ENCODE data around the gene MPP3.
"Not testable (repeated sequence)": the region's sequence is repeated elsewhere in the genome, so short reads cannot be mapped to it uniquely, and the experiment has no call there.

Gene MPP3

DNA sequence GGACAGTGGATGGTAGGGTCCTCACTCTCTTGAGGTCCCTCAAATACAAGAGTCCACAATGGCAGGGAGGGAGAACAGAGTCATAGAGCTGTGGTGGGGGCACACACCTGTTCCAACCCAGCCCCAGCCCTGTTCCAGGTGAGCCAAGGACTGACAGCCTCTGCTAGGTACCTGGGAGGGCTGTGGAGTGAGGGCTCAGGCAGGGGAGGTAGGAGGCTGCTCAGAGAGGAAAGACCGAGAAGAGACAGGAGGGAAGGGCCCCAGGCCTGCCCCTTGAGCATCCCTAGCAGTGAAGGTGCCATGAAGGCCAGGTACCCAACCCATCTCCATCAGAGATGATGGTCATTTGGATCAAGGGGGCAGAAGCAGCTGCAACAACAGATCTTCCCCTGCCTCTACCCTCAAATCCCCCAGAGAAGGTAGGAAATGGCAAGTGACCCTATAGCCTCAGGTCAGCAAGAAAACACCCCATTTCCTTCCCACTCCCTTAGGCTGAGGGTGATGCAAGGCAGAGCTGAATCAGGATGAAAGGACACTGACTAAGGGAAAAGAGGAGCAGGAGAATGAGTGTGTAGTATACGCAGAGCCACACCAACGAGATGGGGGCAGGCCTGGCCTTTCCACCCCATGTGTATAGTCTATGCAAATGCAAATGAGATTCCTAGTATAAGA, 42.7 kb upstream of the MPP3 start:
- H3K27ac ChIP-seq (ENCODE audit: low read depth, low read length): no peak overlapping the region
- H3K4me3 ChIP-seq (ENCODE audit: low read length): no peak overlapping the region
- no peak overlapping the region for H3K9ac ChIP-seq (ENCODE audit: low read depth, low read length)
- WGBS: 89% methylated on average over 3 of the region's 3 CpGs
- peaks cover 8% of the 10 kb centered on the region; the same call in 1 of the 2 replicates for H3K4me1 ChIP-seq (ENCODE audit: insufficient read depth, low read length)
- no peaks in the 10 kb centered on the region for H3K36me3 ChIP-seq (ENCODE audit: insufficient read depth, low read length)
- no peaks in the 10 kb centered on the region for H3K9me3 ChIP-seq (ENCODE audit: insufficient read depth, low read depth, low read length)
- no peaks in the 10 kb centered on the region for H3K27me3 ChIP-seq (ENCODE audit: insufficient read depth, low read length)

DNA sequence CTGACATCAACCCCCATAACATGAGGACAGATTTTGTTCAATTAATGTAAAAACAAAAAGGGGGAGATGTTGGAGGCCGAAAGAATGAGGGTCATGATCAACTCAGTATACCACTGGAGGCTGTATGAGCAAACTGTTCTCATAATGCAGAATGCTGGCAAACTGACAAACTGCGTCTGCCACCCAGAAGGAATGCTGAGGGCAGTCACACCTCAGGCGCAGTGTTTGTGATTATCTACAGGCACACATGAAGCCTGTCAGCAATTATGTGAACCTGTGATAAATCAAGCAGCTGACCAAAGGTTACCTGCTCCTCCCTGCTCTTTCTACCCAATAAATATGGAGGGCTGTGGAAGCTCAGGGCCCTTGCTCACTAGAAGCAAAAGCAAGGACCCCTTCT, 41.3 kb upstream of the MPP3 start:
- H3K4me1 ChIP-seq (ENCODE audit: insufficient read depth, low read length): peaks cover 7% of the 10 kb centered on the region; the same call in 1 of the 2 replicates
- no peaks in the 10 kb centered on the region for H3K36me3 ChIP-seq (ENCODE audit: insufficient read depth, low read length)
- 90% methylated on average over 3 of the region's 3 CpGs for WGBS
- H3K9ac ChIP-seq (ENCODE audit: low read depth, low read length): no peak overlapping the region
- H3K9me3 ChIP-seq (ENCODE audit: insufficient read depth, low read depth, low read length): no peaks in the 10 kb centered on the region
- H3K27ac ChIP-seq (ENCODE audit: low read depth, low read length): no peak overlapping the region
- H3K27me3 ChIP-seq (ENCODE audit: insufficient read depth, low read length): no peaks in the 10 kb centered on the region
- no peak overlapping the region for H3K4me3 ChIP-seq (ENCODE audit: low read length)

DNA sequence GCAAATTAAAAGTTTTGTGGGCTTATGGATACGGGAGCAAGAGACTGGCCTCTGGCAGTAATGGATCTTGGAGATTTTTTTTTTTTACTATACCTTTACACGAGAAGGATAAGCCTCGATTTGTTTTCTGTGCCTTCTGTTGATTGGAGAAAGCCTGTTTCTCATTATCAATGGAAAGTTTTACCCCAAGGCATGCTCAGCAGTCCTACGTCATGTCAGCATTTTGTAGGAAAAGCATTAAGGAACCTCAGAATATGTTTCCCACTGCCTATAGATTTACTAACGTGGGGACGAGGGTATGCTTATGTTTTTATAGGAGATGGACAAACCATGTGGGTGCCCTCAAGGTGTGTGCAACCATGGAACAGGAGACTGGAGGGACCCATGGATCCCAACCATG, 40.9 kb upstream of the MPP3 start:
- no peaks in the 10 kb centered on the region for H3K9me3 ChIP-seq (ENCODE audit: insufficient read depth, low read depth, low read length)
- H3K9ac ChIP-seq (ENCODE audit: low read depth, low read length): no peak overlapping the region
- no peaks in the 10 kb centered on the region for H3K36me3 ChIP-seq (ENCODE audit: insufficient read depth, low read length)
- no peak overlapping the region for H3K27ac ChIP-seq (ENCODE audit: low read depth, low read length)
- H3K27me3 ChIP-seq (ENCODE audit: insufficient read depth, low read length): no peaks in the 10 kb centered on the region
- 76% methylated on average over 5 of the region's 6 CpGs for whole genome bisulfite sequencing
- H3K4me1 ChIP-seq (ENCODE audit: insufficient read depth, low read length): peaks cover 2% of the 10 kb centered on the region; the same call in 1 of the 2 replicates
- no peak overlapping the region for H3K4me3 ChIP-seq (ENCODE audit: low read length)

DNA sequence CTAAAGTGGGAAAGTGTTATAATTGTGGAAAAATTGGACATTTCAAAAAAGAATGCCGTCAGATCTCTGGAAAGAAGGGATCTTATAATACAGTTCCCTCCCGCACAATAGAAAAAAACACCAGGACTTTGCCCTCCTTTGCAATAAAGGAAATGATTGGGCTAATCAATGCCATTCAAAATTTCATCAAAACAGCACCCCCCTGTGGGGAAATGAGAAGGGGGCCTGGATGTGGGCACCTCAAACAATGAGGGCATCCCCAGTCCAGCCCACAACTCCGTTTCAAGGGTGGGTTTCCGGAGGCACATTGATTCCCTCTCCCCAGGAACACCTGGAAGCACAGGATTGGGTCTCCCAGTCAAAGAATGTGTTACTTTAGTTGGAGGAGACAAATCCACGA, 40.1 kb upstream of the MPP3 start:
- Histone ChIP-seq H3K9ac (ENCODE audit: low read depth, low read length) (no peak overlapping the region), H3K36me3 (ENCODE audit: insufficient read depth, low read length) (no peaks in the 10 kb centered on the region), H3K9me3 (ENCODE audit: insufficient read depth, low read depth, low read length) (no peaks in the 10 kb centered on the region), H3K27me3 (ENCODE audit: insufficient read depth, low read length) (no peaks in the 10 kb centered on the region), H3K27ac (ENCODE audit: low read depth, low read length) (no peak overlapping the region), H3K4me1 (ENCODE audit: insufficient read depth, low read length) (no peaks in the 10 kb centered on the region), H3K4me3 (ENCODE audit: low read length) (no peak overlapping the region)
- 80% methylated on average over 5 of the region's 5 CpGs for WGBS

DNA sequence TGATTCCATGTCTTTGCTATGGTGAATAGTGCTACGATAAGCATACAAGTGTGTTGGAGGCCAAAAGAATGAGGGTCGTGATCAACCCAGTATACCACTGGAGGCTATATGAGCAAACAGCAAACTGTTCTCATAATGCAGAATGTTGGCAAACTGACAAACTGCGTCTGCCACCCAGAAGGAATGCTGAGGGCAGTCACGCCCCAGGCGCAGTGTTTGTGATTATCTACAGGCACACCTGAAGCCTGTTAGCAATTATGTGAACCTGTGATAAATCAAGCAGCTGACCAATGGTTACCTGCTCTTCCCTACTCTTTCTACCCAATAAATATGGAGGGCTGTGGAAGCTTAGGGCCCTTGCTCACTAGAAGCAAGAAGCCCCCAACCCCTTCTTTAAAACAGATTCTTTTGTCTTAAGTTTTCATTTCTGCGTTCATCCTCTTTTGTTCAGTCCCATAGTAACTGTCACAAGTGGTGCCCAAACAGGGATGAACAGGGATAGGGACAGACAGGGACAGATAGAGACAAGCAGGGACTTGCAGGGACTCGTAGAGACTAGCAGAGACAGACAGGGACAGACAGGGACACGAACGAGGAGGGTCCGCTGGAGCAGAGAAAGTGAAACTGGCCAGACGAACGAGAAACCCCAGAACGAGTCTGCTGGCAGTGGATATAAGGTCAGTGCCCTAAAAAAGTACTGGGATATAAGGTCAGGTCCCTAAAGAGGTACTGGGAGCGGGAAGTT, 39.2 kb upstream of the MPP3 start:
- H3K4me1 ChIP-seq (ENCODE audit: insufficient read depth, low read length): no peaks in the 10 kb centered on the region
- 91% methylated on average over 14 of the region's 14 CpGs for WGBS
- no peaks in the 10 kb centered on the region for H3K9me3 ChIP-seq (ENCODE audit: insufficient read depth, low read depth, low read length)
- H3K36me3 ChIP-seq (ENCODE audit: insufficient read depth, low read length): no peaks in the 10 kb centered on the region
- no peak overlapping the region for H3K27ac ChIP-seq (ENCODE audit: low read depth, low read length)
- H3K4me3 ChIP-seq (ENCODE audit: low read length): no peak overlapping the region
- peaks cover 6% of the 10 kb centered on the region; the same call in 1 of the 2 replicates for H3K27me3 ChIP-seq (ENCODE audit: insufficient read depth, low read length)
- no peak overlapping the region for H3K9ac ChIP-seq (ENCODE audit: low read depth, low read length)

DNA sequence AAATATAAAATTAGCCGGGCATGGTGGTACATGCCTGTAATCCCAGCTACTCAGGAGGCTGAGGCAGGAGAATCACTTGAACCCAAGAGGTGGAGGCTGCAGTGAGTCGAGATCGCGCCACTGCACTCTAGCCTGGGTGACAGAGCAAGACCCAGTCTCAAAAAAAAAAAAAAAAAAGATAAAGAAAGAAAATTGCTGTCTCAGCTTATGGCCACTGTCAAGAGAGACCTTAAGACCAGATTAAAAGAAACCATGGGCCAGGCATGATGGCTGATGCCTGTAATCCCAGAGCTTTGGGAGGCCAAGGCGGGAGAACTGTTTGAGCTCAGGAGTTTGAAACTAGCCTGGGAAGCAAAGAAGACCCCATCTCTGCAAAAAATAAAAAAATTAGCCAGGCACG, 36.1 kb upstream of the MPP3 start:
- H3K9ac ChIP-seq (ENCODE audit: low read depth, low read length); H3K27me3 ChIP-seq (ENCODE audit: insufficient read depth, low read length); H3K4me1 ChIP-seq (ENCODE audit: insufficient read depth, low read length); H3K9me3 ChIP-seq (ENCODE audit: insufficient read depth, low read depth, low read length); H3K27ac ChIP-seq (ENCODE audit: low read depth, low read length); H3K36me3 ChIP-seq (ENCODE audit: insufficient read depth, low read length); H3K4me3 ChIP-seq (ENCODE audit: low read length): not testable (repeated sequence)
- WGBS: 78% methylated on average over 6 of the region's 6 CpGs

DNA sequence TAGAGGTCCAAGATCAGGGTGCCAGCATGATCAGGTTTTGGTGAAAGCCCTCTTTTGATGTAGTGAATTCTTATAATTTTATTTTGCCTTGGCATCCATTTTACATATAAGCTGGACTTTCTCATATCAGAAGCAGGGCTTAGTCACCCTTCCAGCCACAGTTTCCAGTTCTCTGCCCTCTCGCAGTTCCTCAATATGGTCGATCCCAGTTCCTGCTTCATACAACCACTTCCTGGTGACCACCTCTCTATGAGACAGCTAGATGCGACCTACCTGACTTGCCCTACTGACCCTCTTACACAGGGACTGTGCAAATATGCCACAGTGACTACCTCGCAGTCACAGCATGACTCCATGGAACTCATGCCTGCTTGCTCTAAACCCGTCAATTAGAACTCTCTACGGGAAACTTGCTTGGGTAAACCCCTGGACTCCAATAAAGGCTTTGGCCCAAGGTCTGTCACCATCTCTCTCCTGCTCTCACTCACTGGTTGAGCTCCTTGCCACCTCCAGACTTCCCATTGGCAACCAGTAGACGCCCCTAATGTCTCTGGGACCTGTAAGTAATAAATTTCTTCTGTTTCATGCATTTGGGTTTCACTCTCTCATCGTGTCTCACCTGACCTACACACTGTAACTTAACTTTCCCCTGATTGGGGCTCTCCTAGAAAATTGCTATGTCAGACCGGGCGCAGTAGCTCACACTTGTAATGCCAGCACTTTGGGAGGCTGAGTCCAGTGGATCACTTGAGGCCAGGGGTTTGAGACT, 35.5 kb upstream of the MPP3 start:
- no peak overlapping the region for H3K9ac ChIP-seq (ENCODE audit: low read depth, low read length)
- H3K36me3 ChIP-seq (ENCODE audit: insufficient read depth, low read length): no peaks in the 10 kb centered on the region
- no peak overlapping the region for H3K27ac ChIP-seq (ENCODE audit: low read depth, low read length)
- 94% methylated on average over 10 of the region's 10 CpGs for WGBS
- no peaks in the 10 kb centered on the region for H3K4me1 ChIP-seq (ENCODE audit: insufficient read depth, low read length)
- no peak overlapping the region for H3K4me3 ChIP-seq (ENCODE audit: low read length)
- H3K9me3 ChIP-seq (ENCODE audit: insufficient read depth, low read depth, low read length): no peaks in the 10 kb centered on the region
- peaks cover 9% of the 10 kb centered on the region; the same call in 1 of the 2 replicates for H3K27me3 ChIP-seq (ENCODE audit: insufficient read depth, low read length)

DNA sequence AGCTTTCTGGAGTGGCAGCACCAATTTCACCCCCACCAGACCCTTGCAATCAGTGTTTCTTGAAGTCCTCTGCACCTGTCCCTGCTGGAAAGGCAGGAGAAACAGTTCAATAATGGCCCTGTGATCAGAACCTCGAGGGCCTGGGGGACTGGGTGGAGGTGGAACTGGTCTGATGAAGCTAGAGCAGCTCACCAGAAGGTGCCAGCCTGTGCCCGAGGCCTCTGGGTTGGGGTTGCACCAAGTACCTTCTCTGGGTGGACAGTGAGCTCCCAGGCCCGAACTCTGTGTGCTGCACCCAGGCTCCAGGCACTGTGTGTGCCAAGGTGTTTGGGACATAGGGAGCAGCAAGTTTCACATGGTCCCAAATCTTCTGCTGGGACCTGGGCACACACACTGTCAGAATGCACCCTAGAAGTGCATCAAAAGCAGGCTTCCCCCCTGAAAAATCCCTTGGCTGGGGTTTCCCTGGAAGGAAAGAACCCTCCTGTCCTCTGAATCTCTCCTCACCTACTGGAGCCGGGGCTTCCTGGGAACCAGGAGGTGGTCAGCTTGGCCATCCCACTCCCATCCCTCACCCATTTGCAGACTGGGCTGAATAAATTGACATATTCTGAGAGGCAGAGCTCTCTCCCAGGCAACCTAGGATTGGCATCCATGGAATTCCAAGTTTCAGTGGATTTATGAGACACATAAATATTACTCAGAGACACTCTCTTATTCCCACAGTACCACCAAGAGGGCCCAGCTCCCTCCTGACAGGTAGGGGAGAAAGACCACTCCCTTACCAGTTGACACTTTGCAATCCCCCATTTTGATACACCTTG, 31.4 kb upstream of the MPP3 start:
- H3K9ac ChIP-seq (ENCODE audit: low read depth, low read length): no peak overlapping the region
- no peak overlapping the region for H3K4me3 ChIP-seq (ENCODE audit: low read length)
- no peaks in the 10 kb centered on the region for H3K36me3 ChIP-seq (ENCODE audit: insufficient read depth, low read length)
- H3K27me3 ChIP-seq (ENCODE audit: insufficient read depth, low read length): peaks cover 9% of the 10 kb centered on the region; the same call in 1 of the 2 replicates
- 87% methylated on average over 4 of the region's 4 CpGs for WGBS
- H3K27ac ChIP-seq (ENCODE audit: low read depth, low read length): no peak overlapping the region
- H3K4me1 ChIP-seq (ENCODE audit: insufficient read depth, low read length): no peaks in the 10 kb centered on the region
- H3K9me3 ChIP-seq (ENCODE audit: insufficient read depth, low read depth, low read length): no peaks in the 10 kb centered on the region

DNA sequence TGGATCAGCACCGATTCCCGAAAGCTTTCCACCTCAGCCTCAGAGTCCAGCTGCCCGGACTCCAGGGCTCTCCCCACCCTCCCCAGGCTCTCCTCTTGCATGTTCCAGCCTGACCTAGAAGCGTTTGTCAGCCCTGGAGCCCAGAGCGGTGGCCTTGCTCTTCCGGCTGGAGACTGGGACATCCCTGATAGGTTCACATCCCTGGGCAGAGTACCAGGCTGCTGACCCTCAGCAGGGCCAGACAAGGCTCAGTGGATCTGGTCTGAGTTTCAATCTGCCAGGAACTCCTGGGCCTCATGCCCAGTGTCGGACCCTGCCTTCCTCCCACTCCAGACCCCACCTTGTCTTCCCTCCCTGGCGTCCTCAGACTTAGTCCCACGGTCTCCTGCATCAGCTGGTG, 29.0 kb upstream of the MPP3 start:
- Histone ChIP-seq H3K9ac (ENCODE audit: low read depth, low read length) (no peak overlapping the region), H3K27ac (ENCODE audit: low read depth, low read length) (no peak overlapping the region), H3K4me3 (ENCODE audit: low read length) (no peak overlapping the region), H3K9me3 (ENCODE audit: insufficient read depth, low read depth, low read length) (no peaks in the 10 kb centered on the region), H3K36me3 (ENCODE audit: insufficient read depth, low read length) (no peaks in the 10 kb centered on the region), H3K27me3 (ENCODE audit: insufficient read depth, low read length) (0 out of 2 replicates have a peak, but pooled peaks cover 2% of the 10 kb centered on the region), H3K4me1 (ENCODE audit: insufficient read depth, low read length) (no peaks in the 10 kb centered on the region)
- WGBS: 94% methylated on average over 9 of the region's 9 CpGs

DNA sequence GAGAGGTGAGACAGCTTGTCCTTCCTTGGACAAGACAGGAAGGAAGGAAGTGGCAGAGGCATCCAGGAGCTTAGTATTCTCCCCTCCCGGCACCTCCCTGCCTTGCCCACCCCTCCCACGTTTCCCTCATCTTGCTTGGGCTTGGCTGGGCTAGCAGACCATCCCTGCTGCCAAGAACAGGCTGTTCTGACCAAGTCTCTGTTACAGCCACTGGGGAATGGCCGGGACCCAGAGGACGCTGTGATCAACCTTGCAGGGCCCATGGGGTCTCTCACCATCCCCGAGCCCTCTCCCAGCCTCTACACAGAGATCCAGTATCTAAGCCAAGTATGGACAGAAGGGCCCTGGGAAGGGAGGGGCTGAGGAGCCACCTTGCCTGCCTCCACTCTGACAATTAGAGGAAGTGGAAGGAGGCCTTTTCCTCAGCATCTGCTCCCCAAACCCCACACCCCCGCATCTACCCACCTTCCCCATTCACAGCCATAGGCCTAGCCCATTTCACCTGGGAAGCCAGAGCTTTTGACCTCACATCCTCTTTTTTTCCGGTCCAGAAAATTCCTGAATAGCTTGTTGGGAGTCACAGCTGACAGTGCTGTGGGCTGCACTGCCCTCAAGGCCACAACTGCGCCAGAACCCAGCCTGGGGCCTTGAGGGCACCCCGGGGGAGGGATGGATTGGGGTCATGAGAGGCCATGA, 28.1 kb upstream of the MPP3 start:
- no peaks in the 10 kb centered on the region for H3K36me3 ChIP-seq (ENCODE audit: insufficient read depth, low read length)
- no peaks in the 10 kb centered on the region for H3K27me3 ChIP-seq (ENCODE audit: insufficient read depth, low read length)
- no peaks in the 10 kb centered on the region for H3K9me3 ChIP-seq (ENCODE audit: insufficient read depth, low read depth, low read length)
- H3K4me3 ChIP-seq (ENCODE audit: low read length): no peak overlapping the region
- no peak overlapping the region for H3K9ac ChIP-seq (ENCODE audit: low read depth, low read length)
- no peaks in the 10 kb centered on the region for H3K4me1 ChIP-seq (ENCODE audit: insufficient read depth, low read length)
- 86% methylated on average over 9 of the region's 9 CpGs for WGBS
- H3K27ac ChIP-seq (ENCODE audit: low read depth, low read length): no peak overlapping the region

Data from HUES64 (cell line).